Mesenteric fat pad (tissue), 1 donor: ENCODE results near the gene GNAZ. TPM values are rescaled to one million over a fixed set of nuclear protein-coding genes. Genes with fewer than 3 reads are reported as not detected.

Experiments
- DNase-seq: peaks from one replicate; pipeline ENCODE4 v3.0.0-alpha.2; 2020; ENCODE audit warnings: low spot score
- total RNA-seq: library from RNA; stranded (reverse); fragmentation: NEBNext Ultra II Directional; extraction: Animal tissue kit (Norgen Biotek cat#: 25700); gene quantifications from one replicate; pipeline ENCODE4 v1.2.1, GENCODE V29; 2021
- donor health status: DM: yes; HTN: yes; CAD: no.

GNAZ gene
- total RNA-seq, 1 donor from 2014 or later = 18.3 TPM

DNA sequence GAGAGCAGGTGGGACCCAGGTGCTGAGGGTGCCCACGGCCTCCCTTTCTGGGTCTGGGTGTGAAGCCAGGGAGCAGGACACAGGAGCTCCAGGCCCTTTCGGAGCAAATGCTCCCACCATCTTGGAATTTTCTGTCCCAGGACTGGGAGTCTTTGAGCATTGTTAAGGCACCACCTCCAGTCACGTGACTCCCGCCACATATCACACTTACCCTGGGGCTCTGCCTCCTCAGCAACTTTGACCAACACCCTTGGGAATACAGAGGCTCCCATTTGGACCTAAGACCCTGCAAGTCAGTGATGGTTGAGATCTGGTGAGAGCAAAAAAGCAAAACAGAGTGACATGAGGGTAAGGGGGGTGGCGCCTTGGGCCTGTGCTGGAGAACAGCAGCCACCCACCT lies 35.6 kb downstream of the GNAZ start:
- no peak for DNase-seq

DNA sequence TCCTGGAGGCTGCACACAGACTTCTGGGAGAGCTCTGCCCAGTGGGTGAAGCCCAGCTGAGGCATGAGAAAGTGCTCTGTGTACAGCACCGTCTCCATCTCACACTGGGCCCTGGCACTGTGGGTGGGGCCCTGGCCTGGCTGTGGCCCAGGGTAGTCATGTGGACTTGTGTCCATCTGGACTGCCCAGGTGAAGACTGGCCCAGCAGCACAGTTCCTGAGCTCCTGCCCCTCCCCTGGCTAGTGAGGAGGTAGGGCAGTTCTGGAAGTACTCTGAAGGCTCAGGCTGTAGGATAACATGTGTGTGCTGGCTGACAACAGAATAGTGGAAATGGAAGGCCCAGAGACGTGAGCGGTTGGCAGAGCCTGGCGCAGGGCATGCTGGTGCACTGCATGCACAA lies 36.0 kb downstream of the GNAZ start:
- no peak for DNase-seq

DNA sequence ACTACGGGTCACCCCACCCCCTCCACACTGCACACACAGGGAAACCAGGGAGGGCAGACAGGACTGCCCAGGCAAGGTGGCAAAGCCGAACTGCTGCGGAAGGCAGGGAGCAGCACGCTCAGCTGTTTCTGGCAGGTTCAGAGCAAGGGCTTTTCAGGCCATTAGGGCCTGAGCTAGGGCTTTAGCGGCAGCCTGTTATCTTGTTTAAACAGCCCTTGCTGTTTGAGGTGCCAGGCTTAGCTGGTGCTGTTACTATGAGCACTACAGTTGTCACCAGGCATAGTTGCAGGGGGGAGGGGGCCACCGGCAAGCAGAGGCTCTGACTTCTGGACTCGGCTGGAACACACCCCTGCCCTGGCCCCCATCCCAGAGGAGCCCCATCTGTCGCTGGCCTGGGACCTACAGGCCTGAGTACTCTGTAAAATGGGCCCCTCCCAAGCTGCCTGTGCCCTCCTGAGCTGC lies 36.6 kb downstream of the GNAZ start:
- no peak for DNase-seq

DNA sequence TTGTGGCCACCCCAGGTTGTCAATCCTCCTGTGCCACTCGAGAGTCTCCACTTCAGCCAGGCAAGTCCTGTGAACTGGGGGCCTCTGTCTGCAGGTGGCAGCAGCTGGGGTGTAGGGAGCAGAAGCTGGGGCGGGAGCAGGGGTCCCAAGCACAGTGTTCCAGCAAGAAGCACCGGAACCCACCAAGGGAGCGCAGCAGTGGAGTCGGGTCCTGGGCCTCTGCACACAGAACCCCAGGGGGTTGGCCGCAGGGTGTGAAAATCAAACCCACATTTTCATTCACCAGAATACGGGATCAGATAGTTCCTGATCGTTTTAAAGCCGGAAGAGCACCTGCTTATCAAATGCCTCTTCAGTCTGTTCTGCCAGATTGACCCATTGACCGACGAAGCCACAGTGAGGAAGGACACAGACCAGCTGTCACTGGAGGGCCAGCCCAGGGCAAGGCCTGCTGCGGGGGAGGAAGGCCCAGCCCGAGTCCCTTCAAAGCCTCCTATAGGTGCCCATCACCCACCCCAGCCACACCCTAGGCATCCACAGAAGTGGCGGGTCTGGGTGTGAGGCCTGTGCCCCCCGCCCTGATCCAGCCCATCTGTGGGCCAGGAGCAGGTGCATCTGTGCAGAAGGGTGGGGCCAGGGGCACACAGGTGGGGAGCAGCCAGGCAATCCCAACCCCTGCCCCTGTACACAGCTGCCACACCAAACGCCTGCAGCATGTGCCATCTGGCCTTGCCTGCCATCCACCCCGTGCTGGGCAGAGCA lies 37.3 kb downstream of the GNAZ start:
- DNase-seq = no peak

DNA sequence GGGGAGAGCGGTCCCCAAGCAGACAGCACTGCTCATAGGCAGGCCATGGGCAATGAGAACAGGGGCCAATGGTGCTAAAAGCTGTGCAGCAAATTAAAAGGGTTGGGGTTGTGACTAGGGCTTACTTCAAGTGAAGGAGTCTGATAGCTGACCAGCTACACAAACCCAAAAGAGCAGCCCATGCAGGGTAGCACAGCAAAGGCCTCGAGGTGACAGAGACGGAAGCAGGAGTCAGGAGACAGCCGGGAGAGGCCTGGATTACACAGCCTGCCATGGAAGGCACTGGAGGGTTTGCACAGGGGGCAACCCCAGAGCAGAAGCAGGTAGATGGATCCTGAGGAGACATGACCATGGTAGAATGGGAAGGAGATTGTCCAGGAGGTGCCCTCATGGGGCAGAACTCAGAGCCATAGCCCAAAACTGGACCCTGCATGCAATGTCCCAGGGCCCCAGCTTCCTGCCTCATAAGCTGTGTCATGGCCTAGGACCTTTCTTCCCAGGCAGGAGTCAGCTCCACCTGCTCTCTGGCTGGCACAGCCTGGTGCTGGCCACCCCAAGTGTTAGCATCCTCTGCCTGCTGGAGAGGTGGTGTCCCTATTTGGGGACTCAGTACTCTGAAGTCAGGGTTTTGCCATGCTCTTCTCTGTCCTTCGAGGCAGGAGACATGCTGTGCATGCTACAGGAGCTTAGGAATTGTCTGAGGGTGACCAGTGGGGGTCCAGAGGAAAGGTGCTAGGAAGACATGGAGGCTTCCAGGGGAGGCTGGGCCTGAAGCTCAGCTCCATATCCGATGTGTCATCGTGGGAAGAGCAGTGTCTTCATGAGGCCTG lies 38.1 kb downstream of the GNAZ start:
- no peak for DNase-seq

DNA sequence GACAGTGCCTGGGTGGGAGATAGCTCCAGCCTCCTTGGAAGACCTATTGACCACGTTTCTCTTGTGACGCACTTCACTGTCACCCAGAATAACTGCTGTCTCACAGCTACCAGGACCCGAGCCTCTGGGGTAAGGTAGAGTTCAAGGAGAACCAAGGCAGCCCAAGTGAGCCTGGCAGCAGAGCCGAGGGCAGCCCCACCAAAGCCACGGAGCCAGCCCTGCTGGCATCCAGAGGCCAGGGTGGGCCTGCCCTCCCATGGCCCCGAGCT lies 38.7 kb downstream of the GNAZ start:
- no peak for DNase-seq

DNA sequence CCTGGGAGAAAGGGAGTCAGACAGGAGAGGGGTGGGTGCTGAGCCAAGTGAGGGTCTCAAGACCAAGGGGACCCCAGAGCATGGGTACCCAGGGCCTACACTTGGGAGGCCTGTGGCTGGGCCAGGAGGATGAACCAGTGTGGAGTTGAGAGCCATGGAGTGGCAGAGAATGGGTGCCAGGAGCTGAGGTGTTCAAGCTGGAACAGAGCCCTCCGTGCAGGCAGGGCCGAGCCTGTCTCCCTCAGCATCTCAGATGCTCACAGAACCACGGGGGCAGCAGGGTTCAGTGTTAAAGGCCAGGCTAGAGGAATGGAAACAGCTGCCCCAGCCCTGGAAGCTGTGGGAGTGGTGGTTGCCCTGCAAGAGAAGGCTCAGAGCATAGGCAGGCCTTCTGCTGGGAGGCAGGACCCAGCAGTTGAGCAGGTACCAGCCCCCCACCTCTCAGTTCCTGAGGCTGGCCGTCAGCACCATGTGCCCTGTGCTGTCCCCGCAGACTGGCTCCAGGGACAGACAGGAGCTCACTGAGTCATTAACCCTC lies 39.2 kb downstream of the GNAZ start:
- DNase-seq = no peak

DNA sequence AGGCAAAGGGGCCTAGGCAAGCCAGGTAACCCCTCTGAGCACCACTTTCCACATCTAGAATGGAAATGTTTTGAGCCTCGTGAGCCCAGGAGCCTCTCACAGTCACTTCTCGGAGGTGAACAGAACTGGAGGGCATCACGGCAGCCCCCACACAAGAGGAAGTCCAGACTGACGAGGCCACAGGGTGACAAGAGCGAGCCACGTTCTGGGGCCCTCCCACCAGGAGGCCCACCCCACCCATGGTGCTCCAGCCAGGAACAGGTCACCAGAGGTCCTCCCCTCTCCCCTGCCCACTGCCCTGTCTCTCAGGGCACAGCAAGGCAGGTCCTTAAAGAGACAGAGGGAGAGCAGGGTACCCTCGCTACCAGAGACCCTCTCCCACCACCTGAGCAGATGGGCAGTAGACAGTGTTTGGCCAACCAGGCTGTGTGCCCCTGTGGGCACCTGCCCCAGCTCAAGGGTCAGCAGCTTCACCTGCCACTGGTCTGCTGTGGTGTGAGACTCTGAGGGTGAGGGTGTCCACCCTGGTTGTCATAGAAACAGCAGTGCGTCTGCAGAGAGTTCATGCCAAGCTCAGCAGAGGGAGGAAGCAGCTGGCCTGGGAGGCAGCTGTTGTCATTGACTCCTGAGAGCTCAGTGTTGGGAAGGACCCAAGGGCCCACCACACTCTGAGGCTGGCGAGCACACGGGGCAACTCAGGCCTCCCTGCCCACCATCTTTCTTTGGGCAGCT lies 40.0 kb downstream of the GNAZ start:
- DNase-seq = no peak

DNA sequence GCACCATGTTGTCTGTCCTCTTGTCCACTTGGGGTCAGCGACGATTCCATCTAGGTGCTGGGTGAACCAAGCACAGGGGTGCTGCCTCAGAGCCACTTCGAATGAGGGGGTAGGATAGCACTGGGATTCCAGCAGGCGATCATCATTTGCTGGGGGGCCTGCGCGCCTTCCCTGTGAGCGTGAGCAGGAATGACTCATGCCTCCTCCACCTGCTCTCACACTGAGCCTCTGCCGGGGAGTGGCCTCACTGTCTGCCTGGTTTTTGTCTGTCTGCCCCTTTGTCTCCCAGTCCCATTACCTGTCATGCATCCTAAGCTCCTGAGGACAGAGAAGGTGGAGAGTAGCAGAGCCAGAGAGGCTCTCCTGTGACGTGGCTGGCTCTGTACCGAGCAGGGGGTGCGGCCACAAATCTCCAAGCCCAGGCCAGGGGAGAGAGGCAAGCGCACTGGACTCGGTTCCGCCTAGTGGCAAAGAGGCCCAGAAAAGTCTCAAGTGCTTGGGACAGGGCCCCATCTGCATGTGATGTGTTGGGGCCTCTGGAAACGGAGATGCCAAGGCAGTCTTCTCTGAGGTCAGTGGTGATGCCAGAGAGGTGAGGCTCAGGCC lies 40.7 kb downstream of the GNAZ start:
- DNase-seq = no peak

DNA sequence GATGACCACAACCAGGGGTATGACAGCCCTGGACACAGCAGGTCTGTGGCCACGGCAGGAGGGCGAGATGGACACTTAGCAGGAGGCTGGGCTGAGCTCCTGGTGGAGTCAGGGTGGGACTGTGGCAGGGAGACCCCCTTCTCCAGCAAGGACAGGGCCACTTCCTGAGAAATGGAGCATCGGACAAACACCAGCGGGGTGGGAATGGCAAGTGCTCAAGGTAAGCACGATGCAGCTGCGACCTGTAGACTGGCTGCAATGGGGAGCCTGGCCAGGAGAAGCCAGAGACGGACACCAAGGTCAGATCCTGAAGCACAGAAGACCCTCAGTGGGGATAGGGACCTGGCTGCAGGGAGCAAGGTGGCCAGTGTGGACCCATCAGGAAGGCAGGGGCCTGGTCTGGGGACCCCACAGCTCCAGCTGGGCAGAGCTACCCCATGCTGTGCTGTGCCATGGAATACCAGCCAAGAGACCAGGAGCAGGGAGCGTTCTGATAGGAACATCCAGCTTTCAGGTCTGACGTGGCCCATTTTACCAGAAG lies 42.2 kb downstream of the GNAZ start:
- no peak for DNase-seq

DNA sequence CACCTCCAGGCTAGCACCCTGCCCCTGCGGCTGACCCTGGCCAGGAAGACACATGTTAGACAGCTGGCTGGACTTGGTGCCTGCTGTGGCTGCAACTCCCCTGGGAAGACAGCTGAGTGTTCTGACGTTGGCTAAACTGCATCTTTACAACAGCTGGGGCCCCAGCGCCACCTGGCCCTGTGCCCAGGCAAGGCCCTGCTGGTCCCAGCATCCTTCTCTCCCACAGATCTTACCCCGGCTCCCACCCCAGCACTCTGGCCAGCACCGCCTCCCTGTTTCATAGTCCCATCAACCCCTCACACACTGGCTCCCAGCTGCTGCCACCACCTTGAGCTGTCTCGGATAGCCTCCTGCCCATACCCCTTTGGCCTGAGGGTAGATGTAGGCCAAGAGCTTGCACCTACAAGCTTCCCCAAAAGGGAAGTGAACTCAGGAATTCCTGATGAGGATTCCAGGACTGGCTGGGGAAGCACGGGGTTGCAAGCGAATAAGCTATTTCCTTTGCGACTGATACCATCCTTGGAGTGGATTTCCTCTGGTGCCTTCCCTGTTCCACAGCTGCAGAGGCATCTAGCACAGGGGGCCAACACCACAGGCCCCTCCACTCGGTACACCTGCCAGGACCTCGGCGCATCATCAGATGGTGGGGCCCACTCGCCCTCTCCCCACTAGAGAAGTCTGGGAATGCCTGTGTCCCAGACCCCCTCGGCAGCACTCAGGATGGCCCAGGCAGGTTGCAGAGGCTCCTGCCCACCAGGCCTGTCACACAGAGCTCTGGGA lies 42.9 kb downstream of the GNAZ start:
- no peak for DNase-seq

DNA sequence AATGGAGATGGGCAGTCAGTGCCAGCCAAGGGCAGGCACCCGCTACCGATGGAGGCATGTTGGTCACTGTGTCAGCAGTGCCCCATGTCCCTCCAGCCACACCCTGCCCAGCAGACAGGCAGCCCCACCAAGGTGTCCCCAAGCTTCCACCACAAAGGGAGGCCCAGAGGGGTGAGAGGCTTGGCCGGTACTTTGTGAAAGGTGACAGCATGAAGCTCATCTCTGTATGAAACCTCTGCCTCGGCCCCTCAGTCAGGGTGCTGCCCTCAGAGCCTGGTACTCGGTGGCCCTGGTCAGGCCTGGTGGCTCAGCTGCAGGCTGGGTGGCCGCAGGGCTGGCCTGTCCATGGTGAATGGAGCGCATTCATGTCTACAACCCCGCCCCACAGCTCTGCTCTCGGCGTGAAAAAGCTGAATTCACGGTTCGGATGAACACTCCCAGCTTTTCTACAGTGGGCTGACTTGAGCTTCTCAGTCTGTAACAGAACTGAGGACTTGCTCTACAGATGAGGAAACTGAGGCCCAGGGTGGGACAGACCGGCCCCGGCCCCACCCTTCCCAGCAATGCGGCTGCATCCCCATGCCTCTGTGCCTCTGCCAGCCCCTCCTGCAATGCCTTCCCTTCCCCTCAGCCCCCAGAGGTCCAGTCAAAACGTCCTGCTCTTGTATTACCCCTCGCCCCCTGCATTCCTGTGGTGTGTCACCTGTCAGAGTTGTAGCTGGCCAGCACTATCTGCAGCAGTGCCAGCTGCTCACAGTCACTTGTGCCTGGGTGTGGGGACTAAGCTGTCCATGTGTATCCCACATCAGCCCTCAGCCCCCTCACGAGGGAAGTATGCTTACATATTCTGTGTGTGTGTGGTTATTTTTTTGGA lies 43.8 kb downstream of the GNAZ start:
- no peak for DNase-seq

DNA sequence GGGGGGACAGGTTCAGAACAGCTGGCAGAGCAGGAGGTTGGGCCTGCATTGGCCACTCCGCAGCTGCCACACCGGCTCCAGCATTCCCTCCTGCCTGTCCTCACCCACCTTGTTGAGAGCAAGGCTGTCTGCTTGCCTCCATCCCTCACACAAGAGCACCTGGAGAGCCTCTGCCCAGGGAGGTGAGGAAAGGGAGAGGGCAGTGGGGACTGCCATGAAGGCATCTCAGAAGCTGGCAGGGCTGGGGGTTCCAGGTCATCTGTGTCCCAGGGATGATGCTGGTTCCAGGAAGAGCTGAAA lies 44.4 kb downstream of the GNAZ start:
- no peak for DNase-seq

DNA sequence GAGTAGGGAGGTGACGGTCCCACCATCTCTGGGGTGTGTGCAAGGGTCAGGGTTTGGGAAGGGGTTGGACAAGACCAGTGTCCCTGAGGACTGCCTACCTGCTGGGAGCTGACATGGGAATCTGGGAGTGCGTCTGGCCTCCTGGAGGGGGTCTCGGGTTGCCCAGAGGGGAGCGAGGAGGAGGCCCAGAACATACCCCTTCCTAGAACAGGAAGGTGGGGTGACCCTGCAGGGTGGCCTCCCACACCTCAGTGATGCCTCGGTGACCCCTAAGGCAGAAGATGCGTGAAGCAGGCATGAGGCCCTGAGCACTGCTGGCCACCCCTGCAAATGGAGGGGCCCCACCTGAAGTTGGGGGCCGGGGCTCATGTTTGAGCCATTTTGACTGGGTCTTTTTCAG lies 45.0 kb downstream of the GNAZ start:
- DNase-seq = no peak

DNA sequence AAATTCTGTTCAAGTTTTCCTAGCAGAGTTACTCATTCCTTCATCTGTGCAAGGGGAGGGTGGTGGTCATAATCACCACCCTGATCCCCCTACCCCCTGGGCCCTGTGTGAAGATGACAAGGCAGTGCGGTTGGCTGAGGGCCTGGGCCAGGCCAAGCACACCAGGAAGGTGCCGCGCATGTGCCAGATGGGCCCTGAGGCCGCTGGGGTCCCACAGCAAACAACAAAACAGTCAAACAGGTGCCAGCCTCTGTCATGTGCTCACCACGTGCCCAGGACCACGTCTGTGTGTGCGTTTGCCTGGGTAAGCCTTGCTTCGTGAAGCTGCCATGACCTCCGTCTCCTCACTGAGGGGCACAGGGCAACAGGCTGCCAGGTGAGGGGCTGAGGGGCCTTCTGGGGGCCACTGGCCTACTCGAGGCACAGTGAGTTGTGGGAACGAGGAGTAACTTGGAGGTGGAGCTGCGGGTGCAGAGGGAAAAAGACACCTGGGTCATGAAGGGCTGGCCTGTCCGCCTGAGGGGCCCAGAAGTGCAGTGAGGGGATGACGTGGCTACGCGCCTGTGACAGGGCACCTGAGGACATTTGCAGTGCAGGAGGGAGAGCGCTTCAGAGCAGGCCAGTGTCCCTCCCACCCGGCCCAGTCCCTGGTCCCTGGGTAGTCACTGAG lies 45.6 kb downstream of the GNAZ start:
- no peak for DNase-seq

DNA sequence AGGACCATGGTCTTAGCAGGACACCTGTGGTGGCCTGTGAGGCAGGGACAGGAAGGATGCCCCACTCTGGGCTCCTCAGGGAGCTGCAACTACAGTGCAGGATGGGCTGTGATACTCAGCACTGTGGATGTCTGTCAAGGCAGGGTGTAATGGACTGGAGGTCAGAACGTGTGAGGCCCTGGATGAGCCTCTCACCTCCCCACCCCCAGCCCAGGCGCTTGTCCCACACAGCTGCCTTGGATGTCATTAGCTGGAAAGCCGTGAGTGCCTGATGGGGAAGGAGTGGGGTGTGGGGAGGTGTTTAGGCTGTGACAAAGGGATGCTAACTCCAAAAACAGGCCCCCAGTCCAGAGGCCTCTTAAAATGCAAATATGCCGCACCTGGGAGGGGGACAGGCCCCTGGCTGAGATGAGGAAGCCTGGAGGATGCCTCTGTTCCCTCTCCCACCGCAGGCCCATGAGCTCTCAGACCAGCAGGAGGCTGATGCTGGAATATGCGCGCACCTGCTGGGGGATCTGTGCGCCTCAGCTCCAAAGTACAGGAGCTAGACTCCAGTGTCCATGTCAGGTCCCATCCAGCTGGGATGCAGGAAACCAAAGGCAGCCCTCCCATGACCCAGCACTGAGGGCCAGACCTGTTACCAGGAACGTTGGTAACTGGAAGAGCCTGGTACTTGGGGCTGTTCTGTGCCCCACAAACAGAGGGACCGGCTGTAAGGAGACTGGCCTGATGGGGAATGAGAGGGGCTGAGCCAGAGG lies 46.4 kb downstream of the GNAZ start:
- no peak for DNase-seq

DNA sequence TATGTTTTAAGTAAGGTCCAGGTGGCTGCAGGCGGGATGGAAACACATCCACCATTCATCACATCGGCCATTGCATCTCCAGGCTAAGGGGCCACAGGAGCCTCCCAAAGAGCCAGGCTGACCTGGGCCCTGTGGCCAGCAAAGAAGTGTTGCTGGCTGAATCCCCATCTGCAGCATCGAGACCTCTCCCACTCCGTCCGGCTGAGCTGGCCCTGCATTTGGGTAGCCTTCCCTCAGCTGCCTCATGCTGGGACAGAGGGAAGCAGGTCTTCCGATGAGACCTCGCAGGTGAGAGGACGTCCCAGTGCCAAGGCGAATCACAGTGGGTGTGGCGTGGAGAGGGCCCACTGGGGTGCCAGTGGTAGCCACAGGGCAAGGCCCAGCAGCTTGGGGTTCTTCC lies 47.0 kb downstream of the GNAZ start:
- no peak for DNase-seq

DNA sequence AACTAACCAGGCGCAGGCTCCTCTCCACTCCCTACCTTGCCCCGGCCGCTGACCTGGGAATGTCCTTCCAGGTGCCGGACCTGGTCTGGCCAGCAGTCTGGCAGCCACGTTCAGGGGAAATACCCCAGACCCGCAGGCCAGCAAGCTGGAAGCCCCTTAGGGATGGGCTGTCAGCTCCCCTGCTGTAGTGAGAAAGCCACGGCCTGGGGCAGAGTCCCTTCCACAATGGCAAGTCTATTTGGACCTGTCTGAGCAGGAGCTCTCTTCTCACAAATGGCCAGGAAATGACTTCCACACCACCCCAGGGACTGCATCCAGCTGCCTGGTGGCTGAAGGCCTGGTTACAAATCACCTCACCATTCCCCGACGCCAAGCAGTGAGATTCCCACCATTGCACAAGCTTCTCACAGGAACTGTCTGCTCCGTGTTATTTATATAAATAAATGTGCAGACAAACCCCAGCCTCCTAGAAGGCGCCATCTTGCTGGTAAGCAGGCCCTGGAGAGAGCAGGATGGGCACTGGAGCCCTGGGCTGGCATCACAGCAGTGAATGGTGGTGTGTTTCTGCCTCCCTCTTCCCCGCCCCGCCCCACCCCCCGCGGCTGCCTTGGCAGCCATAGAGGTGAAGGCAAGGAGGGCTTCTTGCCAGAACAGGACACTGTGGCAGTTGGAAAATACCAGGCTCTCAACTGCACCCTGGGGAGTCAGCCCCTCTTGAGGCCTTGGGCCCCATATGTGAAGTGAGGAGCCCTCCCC lies 47.8 kb downstream of the GNAZ start:
- DNase-seq = no peak
